Uterus (tissue), 2 donors: ENCODE data around the gene KCNH2.

Source experiments
- POLR2A ChIP-seq, 2 donors: fragments of 450-650 bp; IDR thresholded peaks; one replicate each; pipeline ENCODE4 v1.6.1; 2016; ENCODE audit warnings: antibody characterized with exemption in 2 of 2, mild to moderate bottlenecking in 1 of 2, moderate library complexity in 1 of 2
- TF ChIP-seq, protein P1 (sequence below), 4 experiments: fragments of 200-600 bp in 2 of 4; fragments of 450-650 bp in 2 of 4; sonication (generic) in 2 of 4; IDR thresholded peaks; one replicate each; pipeline ENCODE4 v1.5.1; 2016 to 2019; ENCODE audit warnings: antibody characterized with exemption in 4 of 4, mild to moderate bottlenecking in 2 of 4, moderate library complexity in 1 of 4

DNA sequence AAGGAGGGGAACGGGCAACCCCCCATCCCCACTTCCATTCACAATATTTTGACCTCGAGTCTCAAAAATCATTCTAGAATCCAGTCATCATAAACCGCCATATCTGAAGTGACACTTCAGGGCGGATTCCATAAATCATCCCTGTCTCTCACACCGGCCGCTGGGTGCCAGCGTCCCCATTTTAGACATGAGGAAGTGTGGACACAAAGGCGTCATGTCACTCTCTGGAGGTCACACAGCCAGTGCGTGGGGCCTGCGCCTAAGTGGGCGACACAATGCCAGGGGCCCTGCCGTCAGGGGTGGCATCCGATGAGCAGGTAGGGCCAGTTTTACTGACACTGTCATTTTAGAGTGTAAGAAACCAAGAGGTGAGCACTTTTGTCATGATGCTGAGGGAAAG is 19.5 kb downstream of the KCNH2 start:
- TF ChIP-seq, protein P1, sequence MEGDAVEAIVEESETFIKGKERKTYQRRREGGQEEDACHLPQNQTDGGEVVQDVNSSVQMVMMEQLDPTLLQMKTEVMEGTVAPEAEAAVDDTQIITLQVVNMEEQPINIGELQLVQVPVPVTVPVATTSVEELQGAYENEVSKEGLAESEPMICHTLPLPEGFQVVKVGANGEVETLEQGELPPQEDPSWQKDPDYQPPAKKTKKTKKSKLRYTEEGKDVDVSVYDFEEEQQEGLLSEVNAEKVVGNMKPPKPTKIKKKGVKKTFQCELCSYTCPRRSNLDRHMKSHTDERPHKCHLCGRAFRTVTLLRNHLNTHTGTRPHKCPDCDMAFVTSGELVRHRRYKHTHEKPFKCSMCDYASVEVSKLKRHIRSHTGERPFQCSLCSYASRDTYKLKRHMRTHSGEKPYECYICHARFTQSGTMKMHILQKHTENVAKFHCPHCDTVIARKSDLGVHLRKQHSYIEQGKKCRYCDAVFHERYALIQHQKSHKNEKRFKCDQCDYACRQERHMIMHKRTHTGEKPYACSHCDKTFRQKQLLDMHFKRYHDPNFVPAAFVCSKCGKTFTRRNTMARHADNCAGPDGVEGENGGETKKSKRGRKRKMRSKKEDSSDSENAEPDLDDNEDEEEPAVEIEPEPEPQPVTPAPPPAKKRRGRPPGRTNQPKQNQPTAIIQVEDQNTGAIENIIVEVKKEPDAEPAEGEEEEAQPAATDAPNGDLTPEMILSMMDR (IDR thresholded peaks at IDR 0.05) = no peak
- TF ChIP-seq POLR2A (IDR thresholded peaks at IDR 0.05) = no peak
